GM23248 (cell line): ENCODE results near the gene SPTLC3.

Source experiments
- EZH2 ChIP-seq: fragments of 200-600 bp; sonication (generic); IDR thresholded peaks from 2 replicates; pipeline ENCODE4 v1.6.1; 2018; ENCODE audit warnings: antibody characterized with exemption, mild to moderate bottlenecking; ENCODE audit not compliant: insufficient read depth, poor library complexity, severe bottlenecking
- EZH2phosphoT487 ChIP-seq: fragments of 200-600 bp; sonication (generic); IDR thresholded peaks from 2 replicates; pipeline ENCODE4 v1.6.1; 2018; ENCODE audit warnings: antibody characterized with exemption, moderate library complexity, mild to moderate bottlenecking, low read depth; ENCODE audit not compliant: insufficient read depth

DNA sequence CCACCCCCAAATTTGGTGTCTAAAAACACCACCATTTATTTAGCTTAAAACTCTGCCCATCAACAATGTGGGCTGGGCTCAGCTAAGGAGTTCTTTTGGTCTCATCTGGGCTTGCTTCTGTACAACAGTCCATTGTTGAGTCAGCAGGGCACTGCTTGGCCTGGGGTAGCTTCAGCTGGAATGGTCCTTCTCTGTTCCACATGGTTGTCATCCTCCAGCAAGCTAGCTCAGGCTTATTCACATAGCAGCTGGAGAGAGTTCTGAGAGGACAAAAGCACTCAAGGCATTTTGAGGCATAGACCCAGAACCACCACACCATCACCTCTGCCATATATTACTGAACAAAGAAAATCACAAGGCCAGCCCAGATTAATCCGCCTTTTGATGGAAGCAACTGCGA is 116.7 kb downstream of the SPTLC3 start:
- TF ChIP-seq EZH2 (no peak), EZH2phosphoT487 (no peak)
